IMR-90 (cell line): ENCODE measurements around the gene TMEM63A. TPM values are rescaled to one million over a fixed set of nuclear protein-coding genes. Genes with fewer than 3 reads are reported as not detected.

ENCODE experiments used
- ATAC-seq: fragments of 200-7000 bp; cut with Tn5 transposase; 2 replicates; pipeline ENCODE4 v1.9.1; 2020; ENCODE audit warnings: low read depth, mild to moderate bottlenecking, moderate library complexity
- BruUV-seq: library from RNA; stranded (reverse); fragments of 400-500 nt; replicated peaks from 2 replicates; lab custom pipeline; 2021; lab: Mats Ljungman, UMichigan
- CTCF ChIA-PET: fragments of 300-600 bp; formaldehyde crosslinking; extraction: SDS; loops from one replicate; lab custom pipeline; 2021; ENCODE audit warnings: antibody characterized with exemption; lab: Yijun Ruan, JAX
- POLR2A ChIA-PET: fragments of 300-600 bp; sonication (Branson Sonifier 250); formaldehyde crosslinking; loops from one replicate; lab custom pipeline; 2022; ENCODE audit warnings: antibody characterized with exemption; ENCODE audit not compliant: unreplicated experiment; lab: Charles Lee
- DNase-seq: peaks from one replicate; pipeline ENCODE4 v3.0.0; 2013
- H2AFZ ChIP-seq: replicated peaks from 2 replicates; pipeline ENCODE3; 2013; ENCODE audit warnings: low read length, mild to moderate bottlenecking; ENCODE audit not compliant: poor library complexity
- H2AK5ac ChIP-seq: 2 replicates; pipeline ENCODE4 v1.6.1; 2013; ENCODE audit warnings: low read depth, low read length, inconsistent platforms
- H2AK9ac ChIP-seq: replicated peaks from 2 replicates; pipeline ENCODE3; 2013; ENCODE audit warnings: mild to moderate bottlenecking, low read depth, low read length, moderate library complexity; ENCODE audit not compliant: poor library complexity
- H2BK120ac ChIP-seq: 2 replicates; pipeline ENCODE4 v1.6.1; 2013; ENCODE audit warnings: low read depth, low read length, inconsistent platforms
- H2BK15ac ChIP-seq: 3 replicates; pipeline ENCODE4 v1.6.1; 2013; ENCODE audit warnings: low read depth, low read length, inconsistent platforms
- H2BK20ac ChIP-seq: 2 replicates; pipeline ENCODE4 v1.6.1; 2013; ENCODE audit warnings: low read depth, mild to moderate bottlenecking, inconsistent platforms, low read length, moderate library complexity
- H2BK5ac ChIP-seq: 2 replicates; pipeline ENCODE4 v1.6.1; 2013; ENCODE audit warnings: mild to moderate bottlenecking, low read depth, low read length, inconsistent platforms; ENCODE audit not compliant: poor library complexity, severe bottlenecking
- H3K14ac ChIP-seq: replicated peaks from 2 replicates; pipeline ENCODE4 v1.6.1; 2013; ENCODE audit warnings: low read depth, low read length, inconsistent platforms
- H3K18ac ChIP-seq: 2 replicates; pipeline ENCODE4 v1.6.1; 2013; ENCODE audit warnings: low read depth, low read length, control low read depth
- H3K23ac ChIP-seq: 2 replicates; pipeline ENCODE4 v1.6.1; 2013; ENCODE audit warnings: low read depth, low read length, inconsistent platforms
- H3K27ac ChIP-seq: 2 replicates; pipeline ENCODE4 v1.5.1; 2013; ENCODE audit warnings: mild to moderate bottlenecking, control low read depth, low read length; ENCODE audit not compliant: insufficient read depth
- H3K27me3 ChIP-seq: 2 replicates; pipeline ENCODE4 v1.6.1; 2013; ENCODE audit warnings: low read length; ENCODE audit not compliant: control insufficient read depth, insufficient read depth
- H3K36me3 ChIP-seq: 2 replicates; pipeline ENCODE4 v1.6.1; 2013; ENCODE audit warnings: low read length, mixed read lengths; ENCODE audit not compliant: control insufficient read depth, insufficient read depth
- H3K4ac ChIP-seq: 2 replicates; pipeline ENCODE4 v1.6.1; 2013; ENCODE audit warnings: low read depth, low read length, inconsistent platforms
- H3K4me1 ChIP-seq: 2 replicates; pipeline ENCODE4 v1.6.1; 2013; ENCODE audit warnings: low read length, mixed read lengths; ENCODE audit not compliant: control insufficient read depth, insufficient read depth
- H3K4me2 ChIP-seq: 2 replicates; pipeline ENCODE4 v1.6.1; 2013; ENCODE audit warnings: low read depth, mild to moderate bottlenecking, control low read depth, low read length, moderate library complexity
- H3K4me3 ChIP-seq: 2 replicates; pipeline ENCODE4 v1.5.1; 2013; ENCODE audit warnings: low read depth, mild to moderate bottlenecking, control low read depth, low read length, moderate library complexity; ENCODE audit not compliant: insufficient read depth
- H3K56ac ChIP-seq: 2 replicates; pipeline ENCODE4 v1.6.1; 2013; ENCODE audit warnings: low read length, inconsistent platforms; ENCODE audit not compliant: insufficient read depth; ENCODE audit errors: extremely low read depth
- H3K79me1 ChIP-seq, 2 experiments: 2 replicates each; pipeline ENCODE4 v1.6.1; 2013; ENCODE audit warnings: low read length in 2 of 2, inconsistent platforms in 1 of 2, low read depth in 1 of 2
- H3K9ac ChIP-seq: 2 replicates; pipeline ENCODE4 v1.6.1; 2013; ENCODE audit warnings: low read depth, low read length, control low read depth
- H3K9me1 ChIP-seq: 2 replicates; pipeline ENCODE4 v1.6.1; 2013; ENCODE audit warnings: low read length, inconsistent platforms; ENCODE audit not compliant: insufficient read depth
- H3K9me3 ChIP-seq: 2 replicates; pipeline ENCODE4 v1.6.1; 2013; ENCODE audit warnings: low read length; ENCODE audit not compliant: control insufficient read depth, insufficient read depth
- H4K20me1 ChIP-seq: 2 replicates; pipeline ENCODE4 v1.6.1; 2013; ENCODE audit warnings: low read length, inconsistent platforms; ENCODE audit not compliant: insufficient read depth
- H4K5ac ChIP-seq: 2 replicates; pipeline ENCODE4 v1.6.1; 2013; ENCODE audit warnings: mild to moderate bottlenecking, low read depth, low read length, control low read depth
- H4K8ac ChIP-seq, 2 experiments: 2 replicates each; pipeline ENCODE4 v1.6.1; 2013; ENCODE audit warnings: low read depth in 2 of 2, low read length in 2 of 2, control low read depth in 1 of 2, inconsistent platforms in 1 of 2
- H4K91ac ChIP-seq: 2 replicates; pipeline ENCODE4 v1.6.1; 2013; ENCODE audit warnings: low read depth, low read length, inconsistent platforms; ENCODE audit not compliant: insufficient read depth
- RCOR1 ChIP-seq: IDR thresholded peaks from 2 replicates; pipeline ENCODE4 v1.6.1; 2012; ENCODE audit warnings: mild to moderate bottlenecking, low read length, improper control_type of control experiment; ENCODE audit not compliant: insufficient replicate concordance
- WGBS, 2 experiments: methylation state at CpG; one replicate each; pipeline versions ENCODE4 v1.1.5 to v1.1.7; 2013; ENCODE audit warnings: missing lambda C conversion rate in 2 of 2; ENCODE audit not compliant: insufficient read length in 1 of 2; ENCODE audit errors: extremely low coverage in 2 of 2; 5-methylcytosine and 5-hydroxymethylcytosine counted together
- dilution Hi-C: fragments of 300-500 bp; cut with HindIII; formaldehyde crosslinking; loops from one replicate; pipeline ENCODE4 v1.14.3; 2018; ENCODE audit warnings: low sequenced_read_pairs; ENCODE audit not compliant: unreplicated experiment
- in situ Hi-C: fragments of 300-500 bp; cut with MboI; formaldehyde crosslinking; loops from 3 replicates; pipeline ENCODE4 v1.14.3; 2019; ENCODE audit warnings: low sequenced_read_pairs, inconsistent platforms, mixed read lengths
- intact Hi-C: fragments of 100-400 bp; cut with micrococcal nuclease; formaldehyde crosslinking; loops from 2 replicates; pipeline ENCODE4 v1.10.0; 2022
- polyA plus RNA-seq, 3 experiments: library from polyadenylated mRNA; depleted of rRNA; stranded (reverse); fragments of >200 nt; gene quantifications; 2 replicates each; pipeline ENCODE4 v1.2.3, GENCODE V29; 2012; ENCODE audit warnings: low replicate concordance in 1 of 3
- total RNA-seq: library from RNA; depleted of rRNA; stranded (reverse); fragments of >200 nt; gene quantifications from 2 replicates; pipeline ENCODE4 v1.2.3, GENCODE V29; 2012
- TF ChIP-seq, protein P1 (sequence below): fragments of 150-350 bp; IDR thresholded peaks from 2 replicates; pipeline ENCODE4 v1.6.1; 2017; ENCODE audit warnings: mild to moderate bottlenecking, antibody characterized with exemption, low read length, low read depth

The TMEM63A gene
- total and polyA plus RNA-seq, 2 of the 4 experiments (the other 2 are of a cell fraction): 4.7 to 23.3 TPM

DNA sequence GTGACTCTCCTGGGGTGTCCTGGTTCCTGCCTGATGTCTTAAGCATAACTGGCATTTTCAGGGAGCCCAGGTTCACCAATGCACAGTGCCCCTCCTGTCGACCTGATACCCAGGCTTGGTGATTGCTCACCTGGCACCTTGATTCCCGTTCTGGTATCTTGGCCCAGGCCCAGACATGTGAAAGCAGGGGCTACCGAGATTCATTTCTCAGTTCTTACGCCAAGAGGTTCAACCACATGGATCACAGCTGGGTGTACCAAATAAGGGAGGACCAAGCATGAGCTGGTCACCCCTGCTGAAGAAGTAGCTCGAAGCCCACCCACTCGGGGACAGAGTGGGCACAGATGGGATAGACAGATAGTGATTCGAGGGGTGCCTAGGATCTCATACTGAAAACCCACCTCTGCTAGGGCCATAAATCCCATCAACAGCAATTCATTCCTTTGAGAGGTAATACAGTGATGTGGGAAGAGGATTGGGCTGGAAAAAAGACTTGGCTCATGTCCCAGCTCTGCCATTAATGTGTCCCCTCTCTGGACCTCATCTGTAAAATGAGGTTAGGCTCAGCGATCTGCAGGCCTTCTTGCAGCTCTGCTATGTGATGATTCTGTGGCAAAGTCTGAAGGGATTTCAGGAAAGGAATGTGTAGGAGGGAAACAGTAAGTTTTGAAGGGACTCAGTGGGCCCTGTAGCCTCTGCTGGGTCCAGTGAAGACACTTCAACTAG is 69.5 kb downstream of the TMEM63A start:
- Histone ChIP-seq H3K27ac (peak overlapping the region; percentile 35), H3K36me3 (no peaks in the 10 kb centered on the region), H3K23ac (no peak overlapping the region), H4K8ac (peak overlapping the region in 1 of 2 experiments; percentile 34; a peak in 3 of 4 replicates), H3K56ac (no peak overlapping the region), H4K20me1 (no peaks in the 10 kb centered on the region), H3K18ac (no peak overlapping the region; the same call in 1 of the 2 replicates), H3K27me3 (no peaks in the 10 kb centered on the region), H3K4me3 (no peak overlapping the region), H2BK5ac (peak overlapping the region; percentile 38), H3K9me3 (no peaks in the 10 kb centered on the region), H2AFZ (peak overlapping the region; percentile 86), H4K5ac (peak overlapping the region; percentile 47; the same call in 1 of the 2 replicates), H3K9me1 (peaks cover 20% of the 10 kb centered on the region), H2AK5ac (peak overlapping the region; percentile 7; the same call in 1 of the 2 replicates), H2BK120ac (no peak overlapping the region; the same call in 1 of the 2 replicates), H3K4ac (peak overlapping the region; percentile 29; the same call in 1 of the 2 replicates), H3K4me1 (peaks cover 32% of the 10 kb centered on the region), H3K4me2 (no peak overlapping the region; the same call in 1 of the 2 replicates), H2BK20ac (no peak overlapping the region), H4K91ac (peak overlapping the region; percentile 42; the same call in 1 of the 2 replicates), H3K9ac (no peak overlapping the region), H2AK9ac (peak overlapping the region; percentile 68), H3K14ac (no peak overlapping the region), H3K79me1 (peaks cover 0 to 31% of the 10 kb centered on the region in 2 experiments; a peak in 2 of 4 replicates), H2BK15ac (no peak overlapping the region)
- intact Hi-C loops (no loop called here), dilution Hi-C loops (no loop called here), in situ Hi-C loops (no loop called here)
- no CpG with 5 or more reads among the region's 8 CpGs for WGBS, 2 experiments
- no peak for TF ChIP-seq RCOR1
- TF ChIP-seq, protein P1, sequence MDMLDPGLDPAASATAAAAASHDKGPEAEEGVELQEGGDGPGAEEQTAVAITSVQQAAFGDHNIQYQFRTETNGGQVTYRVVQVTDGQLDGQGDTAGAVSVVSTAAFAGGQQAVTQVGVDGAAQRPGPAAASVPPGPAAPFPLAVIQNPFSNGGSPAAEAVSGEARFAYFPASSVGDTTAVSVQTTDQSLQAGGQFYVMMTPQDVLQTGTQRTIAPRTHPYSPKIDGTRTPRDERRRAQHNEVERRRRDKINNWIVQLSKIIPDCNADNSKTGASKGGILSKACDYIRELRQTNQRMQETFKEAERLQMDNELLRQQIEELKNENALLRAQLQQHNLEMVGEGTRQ: no peak
- DNase-seq: no peak
- ChIA-PET POLR2A (no interaction called here), CTCF (interaction anchor here (1.3 kb wide), 1 partner anchor 338 kb away, joined by 7 read pairs; no protein-coding TSS in a partner anchor)
- no TSS peak for BruUV-seq
- no peak for ATAC-seq
